ENCODE results near the gene SLC22A23. TPM values are rescaled to one million over a fixed set of nuclear protein-coding genes. Genes with fewer than 3 reads are reported as not detected.

The SLC22A23 gene
- total and polyA plus RNA-seq, 2 of the 4 experiments (the other 2 are of a cell fraction): 0.72 to 1.6 TPM

DNA sequence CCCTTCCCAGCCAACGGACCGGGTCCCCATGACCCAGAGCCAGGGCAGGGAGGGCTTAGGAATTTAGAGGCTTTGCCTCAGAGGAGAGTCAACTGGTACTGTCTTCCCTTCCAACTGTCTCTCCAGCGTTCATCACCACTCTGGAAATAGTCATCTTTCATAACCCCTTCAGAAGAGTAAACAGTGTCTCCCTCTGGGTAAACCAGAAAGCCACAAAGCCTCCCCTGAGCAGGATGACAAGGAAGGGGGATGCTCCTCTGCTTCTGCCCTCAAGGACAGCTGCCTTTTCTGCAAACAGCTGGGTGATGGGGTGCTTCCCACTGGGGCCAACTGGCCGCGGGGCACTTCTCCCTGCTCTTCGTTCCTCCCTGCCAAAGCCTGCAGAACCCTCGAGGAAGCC is 108.0 kb downstream of the SLC22A23 start:
- Histone ChIP-seq H2BK15ac (ENCODE audit: low read depth, low read length) (no peak overlapping the region), H3K9ac (ENCODE audit: low read depth, low read length) (no peak overlapping the region), H2BK5ac (ENCODE audit: low read depth, low read length, poor library complexity, severe bottlenecking) (no peak overlapping the region), H3K27ac (ENCODE audit: insufficient read depth, low read length) (no peak overlapping the region), H2AFZ (replicated peaks; ENCODE audit: low read length, poor library complexity) (no peak overlapping the region), H3K4ac (ENCODE audit: low read depth, low read length) (no peak overlapping the region), H3K23ac (ENCODE audit: low read depth, low read length) (no peak overlapping the region), H3K4me3 (ENCODE audit: insufficient read depth, low read depth, low read length) (no peak overlapping the region), H3K18ac (ENCODE audit: low read depth, low read length) (no peak overlapping the region), H4K20me1 (ENCODE audit: insufficient read depth, low read length) (no peaks in the 10 kb centered on the region), H4K91ac (ENCODE audit: insufficient read depth, low read depth, low read length) (no peak overlapping the region), H2AK9ac (replicated peaks; ENCODE audit: low read depth, low read length, poor library complexity) (no peak overlapping the region), H3K14ac (replicated peaks; ENCODE audit: low read depth, low read length) (no peak overlapping the region), H3K4me1 (ENCODE audit: control insufficient read depth, insufficient read depth, low read length) (no peaks in the 10 kb centered on the region), H3K4me2 (ENCODE audit: low read depth, low read length) (no peak overlapping the region), H3K9me1 (ENCODE audit: insufficient read depth, low read length) (peaks cover 4% of the 10 kb centered on the region; the same call in 1 of the 2 replicates), H3K9me3 (ENCODE audit: control insufficient read depth, insufficient read depth, low read length) (no peaks in the 10 kb centered on the region), H3K27me3 (ENCODE audit: control insufficient read depth, insufficient read depth, low read length) (peaks cover 26% of the 10 kb centered on the region), H2AK5ac (ENCODE audit: low read depth, low read length) (no peak overlapping the region), H2BK120ac (ENCODE audit: low read depth, low read length) (no peak overlapping the region), H3K79me1 (ENCODE audit: low read depth in 1 of 2, low read length in 2 of 2) (no peaks in the 10 kb centered on the region), H3K56ac (ENCODE audit: extremely low read depth, insufficient read depth, low read length) (no peak overlapping the region), H4K8ac (ENCODE audit: low read depth in 2 of 2, low read length in 2 of 2) (no peak overlapping the region), H4K5ac (ENCODE audit: low read depth, low read length) (no peak overlapping the region), H2BK20ac (ENCODE audit: low read depth, low read length) (no peak overlapping the region), H3K36me3 (ENCODE audit: control insufficient read depth, insufficient read depth, low read length) (no peaks in the 10 kb centered on the region)
- WGBS, 2 experiments (ENCODE audit: extremely low coverage in 2 of 2, insufficient read length in 1 of 2): no CpG with 5 or more reads among the region's 7 CpGs
- BruUV-seq (replicated peaks): no TSS peak
- TF ChIP-seq NFE2L2 (IDR thresholded peaks at IDR 0.05; ENCODE audit: low read depth, low read length) (no peak), RCOR1 (IDR thresholded peaks at IDR 0.05; ENCODE audit: insufficient replicate concordance, low read length) (no peak), MAFK (IDR thresholded peaks at IDR 0.05; ENCODE audit: low read depth, low read length) (no peak), CEBPB (IDR thresholded peaks at IDR 0.05; ENCODE audit: low read depth, low read length) (no peak), FOS (IDR thresholded peaks at IDR 0.05; ENCODE audit: low read depth, low read length) (no peak), BHLHE40 (IDR thresholded peaks at IDR 0.05; ENCODE audit: low read depth, low read length) (no peak)
- TF ChIP-seq, protein P1, sequence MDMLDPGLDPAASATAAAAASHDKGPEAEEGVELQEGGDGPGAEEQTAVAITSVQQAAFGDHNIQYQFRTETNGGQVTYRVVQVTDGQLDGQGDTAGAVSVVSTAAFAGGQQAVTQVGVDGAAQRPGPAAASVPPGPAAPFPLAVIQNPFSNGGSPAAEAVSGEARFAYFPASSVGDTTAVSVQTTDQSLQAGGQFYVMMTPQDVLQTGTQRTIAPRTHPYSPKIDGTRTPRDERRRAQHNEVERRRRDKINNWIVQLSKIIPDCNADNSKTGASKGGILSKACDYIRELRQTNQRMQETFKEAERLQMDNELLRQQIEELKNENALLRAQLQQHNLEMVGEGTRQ (IDR thresholded peaks at IDR 0.05; ENCODE audit: low read depth, low read length): no peak
- intact Hi-C loops (cut with micrococcal nuclease): no loop called here
- ChIA-PET POLR2A (ENCODE audit: unreplicated experiment) (no interaction called here), CTCF (no interaction called here)
- in situ Hi-C loops (cut with MboI; ENCODE audit: low sequenced_read_pairs): no loop called here
- ATAC-seq (ENCODE audit: low read depth): no peak
- DNase-seq: no peak
- dilution Hi-C loops (cut with HindIII; ENCODE audit: low sequenced_read_pairs, unreplicated experiment): no loop called here
